GM12891 (cell line): ENCODE results near the gene TMCO4.

Source experiments
- POLR2A ChIP-seq: IDR thresholded peaks from 2 replicates; pipeline ENCODE4 v1.6.1; 2011; ENCODE audit warnings: low read depth, low read length, control low read depth
- POLR2AphosphoS5 ChIP-seq: IDR thresholded peaks from 2 replicates; pipeline ENCODE4 v1.6.1; 2011; ENCODE audit warnings: low read depth, low read length, control low read depth
- TAF1 ChIP-seq: IDR thresholded peaks from 2 replicates; pipeline ENCODE4 v1.6.1; 2011; ENCODE audit warnings: low read depth, low read length, control low read depth

GRCh38 chr1:19664453-19665185 is 135.1 kb downstream of the TMCO4 start, which contains the start of gene HTR6:
- TF ChIP-seq POLR2AphosphoS5: no peak
- TF ChIP-seq POLR2A: no peak
- no peak for TF ChIP-seq TAF1
